Lower leg skin (tissue), 3 donors: ENCODE data around the gene TRIM16.
"Not testable (repeated sequence)": the region's sequence is repeated elsewhere in the genome, so short reads cannot be mapped to it uniquely, and the experiment has no call there.

Source experiments
- CTCF ChIP-seq, 3 donors: fragments of 450-650 bp; IDR thresholded peaks; one replicate each; pipeline ENCODE4 v1.5.1; 2016; ENCODE audit warnings: antibody characterized with exemption in 3 of 3, mild to moderate bottlenecking in 3 of 3, moderate library complexity in 2 of 3
- POLR2A ChIP-seq, 2 donors: fragments of 450-650 bp; IDR thresholded peaks; one replicate each; pipeline ENCODE4 v1.6.1; 2016 to 2017; ENCODE audit warnings: antibody characterized with exemption in 2 of 2, mild to moderate bottlenecking in 1 of 2, moderate library complexity in 1 of 2

- TF ChIP-seq CTCF, POLR2A (IDR thresholded peaks at IDR 0.05): not testable (repeated sequence)
Measured at GRCh38 chr17:15674640-15675039, 9.5 kb downstream of the TRIM16 start.
